H9 (cell line): ENCODE data around the gene TMEM132C. TPM values are rescaled to one million over a fixed set of nuclear protein-coding genes. Genes with fewer than 3 reads are reported as not detected.

Source experiments
- DNase-seq: peaks from one replicate; pipeline ENCODE4 v3.0.0-alpha.2; 2017
- H2AFZ ChIP-seq: one replicate; pipeline ENCODE4 v1.6.1; 2013; ENCODE audit warnings: mild to moderate bottlenecking, low read length, control low read depth, moderate library complexity
- H2AK5ac ChIP-seq: 2 replicates; pipeline ENCODE4 v1.6.1; 2013; ENCODE audit warnings: low read length, control low read depth, mixed read lengths; ENCODE audit not compliant: insufficient read length
- H2BK120ac ChIP-seq: one replicate; pipeline ENCODE4 v1.6.1; 2013; ENCODE audit warnings: low read depth, mild to moderate bottlenecking, low read length, control low read depth, inconsistent platforms; ENCODE audit not compliant: poor library complexity, severe bottlenecking
- H2BK12ac ChIP-seq: 2 replicates; pipeline ENCODE4 v1.6.1; 2013; ENCODE audit warnings: low read length, control low read depth, mixed read lengths, low read depth; ENCODE audit not compliant: insufficient read length
- H2BK15ac ChIP-seq: 2 replicates; pipeline ENCODE4 v1.6.1; 2013; ENCODE audit warnings: low read depth, low read length, control low read depth
- H2BK20ac ChIP-seq: one replicate; pipeline ENCODE4 v1.6.1; 2013; ENCODE audit warnings: low read depth, mild to moderate bottlenecking, low read length, control low read depth, inconsistent platforms; ENCODE audit not compliant: poor library complexity, severe bottlenecking
- H2BK5ac ChIP-seq: 2 replicates; pipeline ENCODE4 v1.6.1; 2013; ENCODE audit warnings: low read length, control low read depth, mixed read lengths; ENCODE audit not compliant: insufficient read length
- H3K14ac ChIP-seq: 2 replicates; pipeline ENCODE4 v1.6.1; 2013; ENCODE audit warnings: low read length, control low read depth; ENCODE audit not compliant: insufficient read depth
- H3K18ac ChIP-seq: 2 replicates; pipeline ENCODE4 v1.6.1; 2013; ENCODE audit warnings: low read depth, mild to moderate bottlenecking, mixed read lengths, low read length, control low read depth; ENCODE audit not compliant: insufficient read length
- H3K23ac ChIP-seq: 2 replicates; pipeline ENCODE4 v1.6.1; 2013; ENCODE audit warnings: low read length, control low read depth, mixed read lengths, low read depth; ENCODE audit not compliant: insufficient read length
- H3K23me2 ChIP-seq: 2 replicates; pipeline ENCODE4 v1.6.1; 2013; ENCODE audit warnings: low read depth, mild to moderate bottlenecking, mixed read lengths, low read length, control low read depth; ENCODE audit not compliant: insufficient read length, poor library complexity, severe bottlenecking
- H3K27ac ChIP-seq: 2 replicates; pipeline ENCODE4 v1.5.1; 2013; ENCODE audit warnings: low read length, control low read depth, mixed read lengths, low read depth; ENCODE audit not compliant: insufficient read length
- H3K27me3 ChIP-seq: 2 replicates; pipeline ENCODE4 v1.6.1; 2013; ENCODE audit warnings: low read length, control low read depth, inconsistent platforms; ENCODE audit not compliant: insufficient read depth
- H3K4ac ChIP-seq: 2 replicates; pipeline ENCODE4 v1.6.1; 2013; ENCODE audit warnings: low read depth, mild to moderate bottlenecking, control low read depth, inconsistent platforms, low read length, moderate library complexity
- H3K4me1 ChIP-seq: 2 replicates; pipeline ENCODE4 v1.6.1; 2013; ENCODE audit warnings: low read length, control low read depth, inconsistent platforms; ENCODE audit not compliant: insufficient read depth
- H3K4me2 ChIP-seq: 2 replicates; pipeline ENCODE4 v1.6.1; 2013; ENCODE audit warnings: low read length, control low read depth, mixed read lengths; ENCODE audit not compliant: insufficient read length, insufficient read depth
- H3K56ac ChIP-seq: 2 replicates; pipeline ENCODE4 v1.6.1; 2013; ENCODE audit warnings: low read depth, mild to moderate bottlenecking, mixed read lengths, low read length, control low read depth; ENCODE audit not compliant: insufficient read length
- H3K79me1 ChIP-seq: 2 replicates; pipeline ENCODE4 v1.6.1; 2013; ENCODE audit warnings: low read depth, mild to moderate bottlenecking, moderate library complexity, low read length, control low read depth, inconsistent platforms; ENCODE audit not compliant: insufficient read depth, poor library complexity, severe bottlenecking
- H3K79me2 ChIP-seq: 2 replicates; pipeline ENCODE4 v1.6.1; 2013; ENCODE audit warnings: low read length, control low read depth, inconsistent platforms; ENCODE audit not compliant: insufficient read depth
- H3K9ac ChIP-seq: 2 replicates; pipeline ENCODE4 v1.6.1; 2013; ENCODE audit warnings: low read length, control low read depth, mixed read lengths; ENCODE audit not compliant: insufficient read length; ENCODE audit errors: extremely low read depth
- H3K9me3 ChIP-seq: one replicate; pipeline ENCODE4 v1.6.1; 2013; ENCODE audit warnings: low read depth, low read length, inconsistent platforms; ENCODE audit not compliant: control insufficient read depth
- H3T11ph ChIP-seq: one replicate; pipeline ENCODE4 v1.6.1; 2013; ENCODE audit warnings: mild to moderate bottlenecking, low read length, control low read depth, inconsistent platforms
- H4K20me1 ChIP-seq: one replicate; pipeline ENCODE4 v1.6.1; 2013; ENCODE audit not compliant: control insufficient read depth, insufficient read length, insufficient read depth
- H4K5ac ChIP-seq: 2 replicates; pipeline ENCODE4 v1.6.1; 2013; ENCODE audit warnings: low read depth, mild to moderate bottlenecking, mixed read lengths, low read length, control low read depth; ENCODE audit not compliant: insufficient read length
- H4K8ac ChIP-seq: replicated peaks from 2 replicates; pipeline ENCODE4 v1.6.1; 2013; ENCODE audit warnings: low read length, control low read depth, mixed read lengths, low read depth; ENCODE audit not compliant: insufficient read length
- H4K91ac ChIP-seq: 2 replicates; pipeline ENCODE4 v1.6.1; 2013; ENCODE audit warnings: low read depth, mild to moderate bottlenecking, moderate library complexity, mixed read lengths, low read length, control low read depth; ENCODE audit not compliant: insufficient read length
- H3K27ac Mint-ChIP-seq, 3 experiments: 2 replicates in 2 of 3; 3 replicates in 1 of 3; pipeline ENCODE4 v1.8.0; 2020 to 2021; ENCODE audit warnings: mixed read lengths in 3 of 3, mild to moderate bottlenecking in 1 of 3, moderate library complexity in 1 of 3
- H3K27me3 Mint-ChIP-seq: 2 replicates; pipeline ENCODE4 v1.8.0; 2021; ENCODE audit warnings: low read depth, mild to moderate bottlenecking, moderate library complexity, mixed read lengths
- H3K36me3 Mint-ChIP-seq, 3 experiments: 2 replicates in 2 of 3; 3 replicates in 1 of 3; pipeline ENCODE4 v1.8.0; 2020 to 2021; ENCODE audit warnings: low read depth in 3 of 3, mixed read lengths in 3 of 3; ENCODE audit not compliant: insufficient read depth in 1 of 3
- H3K4me1 Mint-ChIP-seq, 2 experiments: 2 replicates each; pipeline ENCODE4 v1.8.0; 2020; ENCODE audit warnings: mixed read lengths in 2 of 2
- H3K4me3 Mint-ChIP-seq, 2 experiments: 2 replicates in 1 of 2; 3 replicates in 1 of 2; pipeline ENCODE4 v1.8.0; 2020 to 2021; ENCODE audit warnings: mild to moderate bottlenecking in 2 of 2, mixed read lengths in 2 of 2, moderate library complexity in 1 of 2
- H3K9me3 Mint-ChIP-seq, 2 experiments: 2 replicates in 1 of 2; 3 replicates in 1 of 2; pipeline ENCODE4 v1.8.0; 2020; ENCODE audit warnings: mild to moderate bottlenecking in 2 of 2, mixed read lengths in 2 of 2, moderate library complexity in 1 of 2
- CTCF ChIP-seq: fragments of 200-600 bp; sonication (generic); conservative IDR thresholded peaks from 3 replicates; pipeline ENCODE4 v1.8.0; 2021; ENCODE audit warnings: antibody characterized with exemption, mild to moderate bottlenecking
- WGBS: extraction: QIAGEN DNeasy Blood & Tissue Kit; methylation state at CpG from one replicate; pipeline ENCODE4 v1.1.7; 2013; ENCODE audit warnings: missing lambda C conversion rate, low lambda C conversion rate, mixed read lengths; ENCODE audit not compliant: insufficient read length; ENCODE audit errors: extremely low coverage; 5-methylcytosine and 5-hydroxymethylcytosine counted together
- total RNA-seq: library from RNA; stranded (reverse); gene quantifications from 2 replicates; pipeline ENCODE4 v1.2.1, GENCODE V29; 2021

Gene TMEM132C
- total RNA-seq, 1 experiment from 2014 or later, result 0.22 TPM

GRCh38 chr12:128531170-128531569 lies 264.2 kb downstream of the TMEM132C start:
- H2BK12ac ChIP-seq, result no peak overlapping the region
- no peaks in the 10 kb centered on the region for H3K9me3 ChIP-seq
- no peak overlapping the region for H2BK5ac ChIP-seq
- Mint-ChIP-seq H3K36me3 (peaks cover 0 to 2% (median 0%) of the 10 kb centered on the region in 3 experiments; a peak in 1 of 7 replicates), H3K27me3 (peaks cover 28% of the 10 kb centered on the region), H3K27ac (no peak overlapping the region), H3K4me1 (peaks cover 0 to 2% of the 10 kb centered on the region in 2 experiments; a peak in 1 of 4 replicates), H3K4me3 (no peak overlapping the region), H3K9me3 (peaks cover under 1 to 3% of the 10 kb centered on the region in 2 experiments; a peak in 3 of 5 replicates)
- H2AK5ac ChIP-seq, result no peak overlapping the region
- H3K27me3 ChIP-seq, result no peaks in the 10 kb centered on the region
- no CpG with 5 or more reads among the region's 3 CpGs for WGBS
- H4K8ac ChIP-seq, result no peak overlapping the region
- no peak overlapping the region for H2BK120ac ChIP-seq
- no peak overlapping the region for H2AFZ ChIP-seq
- H3K9ac ChIP-seq, result no peak overlapping the region
- no peak overlapping the region for H3K23ac ChIP-seq
- no peak overlapping the region for H4K91ac ChIP-seq
- no peak for DNase-seq
- H3K56ac ChIP-seq, result no peak overlapping the region
- no peak overlapping the region for H3K18ac ChIP-seq
- no peaks in the 10 kb centered on the region for H3K79me1 ChIP-seq
- H3K4me2 ChIP-seq, result no peak overlapping the region
- TF ChIP-seq CTCF, result peak; percentile 68
- H4K20me1 ChIP-seq, result no peaks in the 10 kb centered on the region
- no peaks in the 10 kb centered on the region for H3K4me1 ChIP-seq
- no peak overlapping the region for H3K4ac ChIP-seq
- H3K14ac ChIP-seq, result no peak overlapping the region
- H2BK15ac ChIP-seq, result no peak overlapping the region
- no peak overlapping the region for H4K5ac ChIP-seq
- no peak overlapping the region for H3K27ac ChIP-seq
- H2BK20ac ChIP-seq, result no peak overlapping the region
- H3K79me2 ChIP-seq, result no peaks in the 10 kb centered on the region
- H3K23me2 ChIP-seq, result no peaks in the 10 kb centered on the region
- H3T11ph ChIP-seq, result no peak overlapping the region
